ENCODE data around the gene SMIM5. TPM values are rescaled to one million over a fixed set of nuclear protein-coding genes. Genes with fewer than 3 reads are reported as not detected.

The SMIM5 gene
- total and polyA plus RNA-seq, 2 donors (not counting 3 experiments of a cell fraction or from before 2014, with no cell fraction given), result not detected

DNA sequence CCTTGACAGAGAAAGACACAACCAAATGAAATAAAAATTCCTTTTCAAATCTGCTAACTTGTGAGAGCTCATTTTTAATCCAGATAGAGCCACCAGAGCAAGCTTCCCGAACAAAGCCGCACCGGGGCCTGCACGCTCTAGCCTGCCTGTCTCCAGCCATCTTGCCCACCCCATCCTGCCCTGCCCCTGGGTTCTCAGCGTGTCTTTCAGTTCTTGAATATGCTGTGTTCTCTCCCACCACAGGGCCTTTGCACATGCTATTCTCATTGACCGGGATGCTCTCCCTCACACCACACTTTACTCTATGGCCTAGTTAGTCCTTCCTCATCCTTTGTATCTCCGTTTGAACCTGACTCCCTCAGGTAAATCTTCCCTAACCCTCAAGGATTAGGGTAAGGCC lies 14.7 kb downstream of the SMIM5 start:
- ChIA-PET CTCF (interaction anchor here (19.2 kb wide), 1 partner anchor 12 kb away, joined by 446 read pairs; the partner anchor contains the start of gene SMIM5), POLR2A (no interaction called here)
- Histone ChIP-seq H3K36me3 (ENCODE audit: control insufficient read depth in 2 of 2, extremely low read depth in 1 of 2, insufficient read depth in 2 of 2, low read length in 2 of 2) (peaks cover 6 to 11% of the 10 kb centered on the region in 2 experiments), H2AFZ (ENCODE audit: low read depth, low read length) (no peak overlapping the region), H3K4me2 (ENCODE audit: insufficient read depth, low read length) (no peak overlapping the region), H3K27ac (ENCODE audit: insufficient read depth, low read depth, low read length) (no peak overlapping the region), H3K4me1 (ENCODE audit: control insufficient read depth, extremely low read depth, insufficient read depth, low read length) (peaks cover 16% of the 10 kb centered on the region), H4K20me1 (replicated peaks; ENCODE audit: control insufficient read depth, extremely low read depth, insufficient read depth, low read length) (no peaks in the 10 kb centered on the region), H3K9me1 (replicated peaks; ENCODE audit: control insufficient read depth, extremely low read depth, insufficient read depth, low read length) (no peaks in the 10 kb centered on the region), H3K9ac (replicated peaks; ENCODE audit: extremely low read depth, insufficient read depth, low read length) (no peak overlapping the region), H3K9me3 (replicated peaks; ENCODE audit: control insufficient read depth, insufficient read depth, low read length) (no peaks in the 10 kb centered on the region), H3K27me3 (ENCODE audit: control insufficient read depth in 2 of 2, insufficient read depth in 2 of 2, low read length in 2 of 2) (no peaks in the 10 kb centered on the region), H3K4me3 (replicated peaks in 1 of 3; ENCODE audit: insufficient read depth in 1 of 3, low read depth in 1 of 3, low read length in 3 of 3) (no peak overlapping the region), H3K79me2 (ENCODE audit: control insufficient read depth, insufficient read depth, low read length) (no peaks in the 10 kb centered on the region)
- dilution Hi-C loops (cut with MboI; ENCODE audit: extremely low pct_ligation_motif_present, low sequenced_read_pairs), result no loop called here
- FAIRE-seq (no peak), DNase-seq (ENCODE audit: low read depth, low spot score) (no peak)
- BruUV-seq (replicated peaks), result no TSS peak
- intact Hi-C loops (cut with micrococcal nuclease), result no loop called here
- TF ChIP-seq FOS (IDR thresholded peaks at IDR 0.05; ENCODE audit: borderline replicate concordance, insufficient read depth, low read length) (no peak), EZH2 (IDR thresholded peaks at IDR 0.05; ENCODE audit: borderline replicate concordance, low read depth, low read length, severe bottlenecking) (no peak), POLR2A (IDR thresholded peaks at IDR 0.05; ENCODE audit: low read depth, low read length) (no peak), POLR2AphosphoS5 (IDR thresholded peaks at IDR 0.05; ENCODE audit: insufficient read depth, low read depth, low read length) (no peak), JUN (IDR thresholded peaks at IDR 0.05; ENCODE audit: borderline replicate concordance, insufficient read depth, insufficient read length, low read depth) (no peak), MYC (IDR thresholded peaks at IDR 0.05; ENCODE audit: low read depth, low read length) (no peak), GATA2 (IDR thresholded peaks at IDR 0.05; ENCODE audit: insufficient read depth, insufficient read length, low read depth, low read length) (no peak)
- TF ChIP-seq, protein P1, sequence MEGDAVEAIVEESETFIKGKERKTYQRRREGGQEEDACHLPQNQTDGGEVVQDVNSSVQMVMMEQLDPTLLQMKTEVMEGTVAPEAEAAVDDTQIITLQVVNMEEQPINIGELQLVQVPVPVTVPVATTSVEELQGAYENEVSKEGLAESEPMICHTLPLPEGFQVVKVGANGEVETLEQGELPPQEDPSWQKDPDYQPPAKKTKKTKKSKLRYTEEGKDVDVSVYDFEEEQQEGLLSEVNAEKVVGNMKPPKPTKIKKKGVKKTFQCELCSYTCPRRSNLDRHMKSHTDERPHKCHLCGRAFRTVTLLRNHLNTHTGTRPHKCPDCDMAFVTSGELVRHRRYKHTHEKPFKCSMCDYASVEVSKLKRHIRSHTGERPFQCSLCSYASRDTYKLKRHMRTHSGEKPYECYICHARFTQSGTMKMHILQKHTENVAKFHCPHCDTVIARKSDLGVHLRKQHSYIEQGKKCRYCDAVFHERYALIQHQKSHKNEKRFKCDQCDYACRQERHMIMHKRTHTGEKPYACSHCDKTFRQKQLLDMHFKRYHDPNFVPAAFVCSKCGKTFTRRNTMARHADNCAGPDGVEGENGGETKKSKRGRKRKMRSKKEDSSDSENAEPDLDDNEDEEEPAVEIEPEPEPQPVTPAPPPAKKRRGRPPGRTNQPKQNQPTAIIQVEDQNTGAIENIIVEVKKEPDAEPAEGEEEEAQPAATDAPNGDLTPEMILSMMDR (IDR thresholded peaks at IDR 0.05; ENCODE audit: extremely low read depth in 1 of 2, insufficient read depth in 1 of 2, low read depth in 1 of 2, low read length in 2 of 2), result no peak
- TF ChIP-seq, protein P2, sequence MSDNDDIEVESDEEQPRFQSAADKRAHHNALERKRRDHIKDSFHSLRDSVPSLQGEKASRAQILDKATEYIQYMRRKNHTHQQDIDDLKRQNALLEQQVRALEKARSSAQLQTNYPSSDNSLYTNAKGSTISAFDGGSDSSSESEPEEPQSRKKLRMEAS (IDR thresholded peaks at IDR 0.05; ENCODE audit: insufficient read depth, insufficient read length), result no peak
